ENCODE measurements around the gene PPIG.
"Not testable (repeated sequence)": the region's sequence is repeated elsewhere in the genome, so short reads cannot be mapped to it uniquely, and the experiment has no call there.

PPIG gene

DNA sequence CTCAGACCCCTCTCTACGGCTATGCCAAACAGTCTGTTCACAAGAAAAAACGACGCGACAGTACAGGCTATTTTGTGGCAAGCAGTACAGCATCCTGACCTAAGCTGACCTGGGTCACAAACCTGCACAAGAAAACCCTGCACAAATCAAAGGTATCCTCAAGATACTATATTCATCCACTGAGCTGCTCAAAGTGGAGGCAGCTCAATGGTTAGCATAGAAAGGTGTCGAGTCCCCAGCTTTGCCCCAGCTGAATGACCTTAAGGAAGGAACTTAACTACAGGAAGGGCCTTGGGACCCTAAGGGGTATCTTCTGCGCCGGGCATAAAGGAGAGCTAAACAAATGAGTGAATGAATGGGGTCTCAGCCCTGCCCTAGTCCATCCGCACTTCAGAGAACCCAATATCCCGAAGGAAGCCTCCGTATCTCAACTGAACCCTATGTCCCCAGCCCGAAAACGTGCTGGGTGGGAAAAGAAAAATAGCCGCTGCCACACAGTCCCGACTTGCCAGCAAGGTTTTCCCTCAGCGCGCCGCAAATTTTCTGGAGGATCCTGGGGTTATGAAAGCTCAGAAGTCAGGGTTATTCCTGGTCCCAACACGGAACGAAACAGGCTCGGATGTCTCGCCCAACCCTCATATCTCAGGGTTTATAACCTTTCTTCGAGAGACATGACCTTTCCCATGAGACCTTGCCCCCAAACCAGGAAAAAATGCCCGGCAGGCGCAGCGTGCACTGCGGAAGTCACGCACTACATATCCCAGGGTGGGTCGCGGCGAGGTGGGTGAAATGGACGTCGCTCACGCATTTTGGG lies 10.8 kb upstream of the PPIG start, which contains the start of gene FASTKD1:
FASTKD1 (minus strand) TSS at position 706 of the 814 bp plus-strand sequence. CDS start 1,836 bp downstream, outside the sequence.
- H3K9me3 Mint-ChIP-seq: no peaks in the 10 kb centered on the region
- peaks cover 2% of the 10 kb centered on the region for H3K27me3 Mint-ChIP-seq (ENCODE audit: low read depth)
- peaks cover 17% of the 10 kb centered on the region for H3K4me1 Mint-ChIP-seq (ENCODE audit: low read depth)
- peak within 1 kb of the TSS; percentile 84 for H3K27ac Mint-ChIP-seq
- peaks cover 16% of the 10 kb centered on the region for H3K36me3 Mint-ChIP-seq (ENCODE audit: low read depth)
- DNase-seq (ENCODE audit: low spot score): peak; percentile 84
- peak within 1 kb of the TSS; percentile 93 for H3K4me3 Mint-ChIP-seq

DNA sequence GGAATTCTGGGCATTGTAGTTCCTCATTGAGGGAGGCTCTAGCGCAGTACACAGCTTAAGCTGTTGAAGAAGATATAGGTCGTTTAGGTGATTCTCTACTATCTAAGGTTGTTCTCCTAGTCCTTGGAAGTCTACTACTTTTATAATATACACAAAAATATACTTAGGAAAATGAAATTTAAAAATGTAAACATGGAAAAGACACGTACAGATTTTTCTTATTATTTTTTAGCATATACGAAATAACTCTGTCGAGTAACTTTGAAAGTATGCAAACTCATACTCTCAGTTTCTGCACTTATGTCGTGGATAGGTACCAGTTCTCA lies 10.2 kb upstream of the PPIG start:
- peaks cover 15% of the 10 kb centered on the region for H3K36me3 Mint-ChIP-seq (ENCODE audit: low read depth)
- H3K4me1 Mint-ChIP-seq (ENCODE audit: low read depth): peaks cover 17% of the 10 kb centered on the region
- H3K4me3 Mint-ChIP-seq: peak overlapping the region; percentile 93
- no peaks in the 10 kb centered on the region for H3K9me3 Mint-ChIP-seq
- H3K27ac Mint-ChIP-seq: peak overlapping the region; percentile 84
- peaks cover 5% of the 10 kb centered on the region for H3K27me3 Mint-ChIP-seq (ENCODE audit: low read depth)
- no peak for DNase-seq (ENCODE audit: low spot score)

DNA sequence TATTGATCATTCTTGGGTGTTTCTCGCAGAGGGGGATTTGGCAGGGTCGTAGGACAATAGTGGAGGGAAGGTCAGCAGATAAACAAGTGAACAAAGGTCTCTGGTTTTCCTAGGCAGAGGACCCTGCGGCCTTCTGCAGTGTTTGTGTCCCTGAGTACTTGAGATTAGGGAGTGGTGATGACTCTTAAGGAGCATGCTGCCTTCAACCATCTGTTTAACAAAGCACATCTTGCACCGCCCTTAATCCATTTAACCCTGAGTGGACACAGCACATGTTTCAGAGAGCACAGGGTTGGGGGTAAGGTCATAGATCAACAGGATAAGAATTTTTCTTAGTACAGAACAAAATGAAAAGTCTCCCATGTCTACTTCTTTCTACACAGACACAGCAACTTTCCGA lies 9.6 kb upstream of the PPIG start:
- not testable (repeated sequence) for DNase-seq (ENCODE audit: low spot score); H3K27me3 Mint-ChIP-seq (ENCODE audit: low read depth); H3K27ac Mint-ChIP-seq; H3K9me3 Mint-ChIP-seq
- H3K4me1 Mint-ChIP-seq (ENCODE audit: low read depth): peaks cover 14% of the 10 kb centered on the region
- H3K4me3 Mint-ChIP-seq: peak overlapping the region; percentile 64
- peaks cover 11% of the 10 kb centered on the region for H3K36me3 Mint-ChIP-seq (ENCODE audit: low read depth)

DNA sequence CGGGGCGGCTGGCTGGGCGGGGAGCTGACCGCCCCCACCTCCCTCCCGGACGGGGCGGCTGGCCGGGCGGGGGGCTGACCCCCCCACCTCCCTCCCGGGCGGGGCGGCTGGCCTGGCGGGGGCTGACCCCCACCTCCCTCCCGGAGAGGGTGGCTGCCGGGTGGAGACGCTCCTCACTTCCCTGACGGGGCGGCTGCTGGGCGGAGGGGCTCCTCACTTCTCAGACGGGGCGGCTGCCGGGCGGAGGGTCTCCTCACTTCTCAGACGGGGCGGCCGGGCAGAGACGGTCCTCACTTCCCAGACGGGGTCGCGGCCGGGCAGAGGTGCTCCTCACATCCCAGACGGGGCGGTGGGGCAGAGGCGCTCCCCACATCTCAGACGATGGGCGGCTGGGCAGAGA lies 8.9 kb upstream of the PPIG start:
- H3K36me3 Mint-ChIP-seq (ENCODE audit: low read depth); H3K4me3 Mint-ChIP-seq; H3K9me3 Mint-ChIP-seq; H3K27me3 Mint-ChIP-seq (ENCODE audit: low read depth); DNase-seq (ENCODE audit: low spot score); H3K27ac Mint-ChIP-seq: not testable (repeated sequence)
- peaks cover 12% of the 10 kb centered on the region for H3K4me1 Mint-ChIP-seq (ENCODE audit: low read depth)

DNA sequence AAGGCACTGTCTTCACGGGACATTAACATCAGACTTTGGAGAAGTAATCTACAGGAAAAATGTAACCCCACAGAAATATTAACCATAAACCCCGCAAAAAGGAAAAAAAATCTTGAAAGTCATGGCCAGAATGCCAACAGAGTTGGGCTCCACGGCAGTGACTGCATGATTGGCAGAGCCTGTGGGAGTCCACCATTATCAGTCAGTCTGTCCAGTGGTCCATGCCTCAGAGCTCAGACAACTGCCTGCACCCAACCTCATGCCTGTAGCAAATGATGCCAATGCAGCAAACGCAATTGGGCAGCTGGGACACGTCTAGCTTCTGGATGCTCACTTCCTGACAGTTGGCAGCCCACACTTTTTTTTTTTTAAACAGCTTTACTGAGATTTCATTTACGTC lies 5.1 kb upstream of the PPIG start:
- DNase-seq (ENCODE audit: low spot score): no peak
- no peaks in the 10 kb centered on the region for H3K4me1 Mint-ChIP-seq (ENCODE audit: low read depth)
- H3K27ac Mint-ChIP-seq: no peak overlapping the region
- H3K27me3 Mint-ChIP-seq (ENCODE audit: low read depth): peaks cover 9% of the 10 kb centered on the region
- H3K4me3 Mint-ChIP-seq: no peak overlapping the region
- H3K9me3 Mint-ChIP-seq: peaks cover 16% of the 10 kb centered on the region
- peaks cover 5% of the 10 kb centered on the region for H3K36me3 Mint-ChIP-seq (ENCODE audit: low read depth)

DNA sequence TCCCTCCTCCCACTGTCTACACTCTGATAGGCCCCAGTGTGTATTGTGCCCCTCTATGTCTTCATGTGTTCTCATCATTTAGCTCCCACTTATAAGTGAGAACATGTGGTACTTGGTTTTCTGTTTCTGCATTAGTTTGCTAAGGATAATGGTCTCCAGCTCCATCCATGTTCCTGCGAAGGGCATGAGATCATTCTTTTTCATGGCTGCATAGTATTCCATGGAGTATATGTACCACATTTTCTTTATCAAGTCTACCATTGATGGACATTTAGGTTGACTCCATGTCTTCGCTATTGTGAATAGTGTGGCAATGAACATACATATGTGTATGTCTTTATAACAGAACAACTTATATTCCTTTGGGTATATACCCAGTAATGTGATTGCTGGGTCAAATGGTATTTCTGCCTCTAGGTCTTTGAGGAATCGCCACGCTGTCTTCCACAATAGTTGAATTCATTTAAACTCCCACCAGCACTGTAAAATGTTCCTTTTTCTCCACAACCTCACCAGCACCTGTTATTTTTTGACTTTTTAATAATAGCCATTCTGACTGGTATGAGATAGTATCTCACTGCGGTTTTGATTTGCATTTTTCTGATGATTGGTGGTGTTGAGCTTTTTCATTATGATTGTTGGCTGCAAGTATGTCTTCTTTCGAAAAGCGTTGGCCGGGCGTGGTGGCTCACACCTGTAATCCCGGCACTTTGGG lies 1.4 kb upstream of the PPIG start:
- not testable (repeated sequence) for H3K4me3 Mint-ChIP-seq; H3K27me3 Mint-ChIP-seq (ENCODE audit: low read depth); DNase-seq (ENCODE audit: low spot score)
- Mint-ChIP-seq H3K4me1 (ENCODE audit: low read depth) (peaks cover 10% of the 10 kb centered on the region), H3K9me3 (peaks cover 18% of the 10 kb centered on the region), H3K27ac (peak overlapping the region; percentile 57), H3K36me3 (ENCODE audit: low read depth) (peaks cover 18% of the 10 kb centered on the region)

DNA sequence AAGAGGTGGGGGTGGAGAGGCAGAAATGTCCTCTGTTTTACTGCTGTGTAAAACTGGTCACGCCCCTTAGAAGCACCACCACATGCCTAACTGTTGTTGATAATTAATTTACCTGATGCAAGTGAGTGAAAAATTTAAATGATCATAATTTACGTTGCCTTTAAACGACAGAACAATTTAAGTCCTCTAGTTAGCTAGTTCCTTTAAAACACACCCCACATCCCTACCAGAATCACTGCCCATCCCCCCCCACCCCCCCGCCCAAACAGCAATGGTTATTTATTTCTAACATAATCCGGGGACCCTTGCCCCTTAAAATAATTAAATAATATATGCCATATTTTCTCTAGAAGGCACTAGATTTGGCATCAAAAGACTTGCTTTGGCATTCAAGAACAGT lies 633 bp upstream of the PPIG start:
- Mint-ChIP-seq H3K27me3 (ENCODE audit: low read depth) (peaks cover 7% of the 10 kb centered on the region), H3K4me3 (peak overlapping the region; percentile 98), H3K4me1 (ENCODE audit: low read depth) (peaks cover 12% of the 10 kb centered on the region), H3K36me3 (ENCODE audit: low read depth) (peaks cover 20% of the 10 kb centered on the region), H3K27ac (peak overlapping the region; percentile 100), H3K9me3 (peaks cover 18% of the 10 kb centered on the region)
- no peak for DNase-seq (ENCODE audit: low spot score)

DNA sequence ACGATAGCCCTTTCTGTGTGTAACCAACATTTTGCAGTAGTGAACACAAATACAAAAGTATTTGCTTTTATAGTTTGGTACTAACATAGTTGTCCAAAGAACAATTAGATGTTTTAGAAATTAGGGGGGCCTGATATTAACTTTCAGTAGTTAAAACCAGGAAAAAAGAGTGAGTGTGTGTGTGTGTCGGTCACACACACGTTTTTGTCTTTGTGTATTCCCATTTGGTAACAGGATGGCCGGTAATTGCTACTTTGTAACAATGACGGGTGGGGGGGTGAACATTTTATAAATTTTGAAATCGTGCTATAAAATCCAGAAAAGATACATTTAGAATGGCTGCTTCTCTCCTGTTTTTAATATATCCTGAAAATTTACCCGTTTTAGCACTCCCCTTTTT lies 1.5 kb downstream of the PPIG start:
- Mint-ChIP-seq H3K4me3 (peak overlapping the region; percentile 98), H3K4me1 (ENCODE audit: low read depth) (peaks cover 15% of the 10 kb centered on the region), H3K36me3 (ENCODE audit: low read depth) (peaks cover 22% of the 10 kb centered on the region), H3K27ac (peak overlapping the region; percentile 100), H3K27me3 (ENCODE audit: low read depth) (no peaks in the 10 kb centered on the region), H3K9me3 (peaks cover 18% of the 10 kb centered on the region)
- DNase-seq (ENCODE audit: low spot score): no peak

DNA sequence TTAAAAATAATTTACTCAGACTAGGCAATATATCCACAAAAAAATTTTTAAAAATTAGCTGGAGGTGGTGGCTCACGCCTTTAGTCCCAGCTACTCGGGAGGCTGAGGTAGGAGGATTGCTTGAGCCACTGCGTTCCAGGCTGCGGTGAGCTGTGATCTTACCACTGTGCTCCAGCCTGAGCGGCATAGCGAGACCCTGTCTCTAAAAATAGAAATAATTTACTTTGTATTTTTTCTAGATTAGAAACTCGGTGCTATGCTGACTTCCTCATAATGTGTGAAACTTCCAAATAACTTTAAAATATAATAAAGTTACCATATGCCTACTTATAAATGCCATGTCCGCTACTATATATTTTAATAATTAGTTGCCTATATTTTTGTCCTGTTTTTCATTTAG lies 6.7 kb downstream of the PPIG start:
- no peak overlapping the region for H3K4me3 Mint-ChIP-seq
- no peaks in the 10 kb centered on the region for H3K27me3 Mint-ChIP-seq (ENCODE audit: low read depth)
- H3K36me3 Mint-ChIP-seq (ENCODE audit: low read depth): peaks cover 15% of the 10 kb centered on the region
- no peak overlapping the region for H3K27ac Mint-ChIP-seq
- DNase-seq (ENCODE audit: low spot score): no peak
- peaks cover 12% of the 10 kb centered on the region for H3K4me1 Mint-ChIP-seq (ENCODE audit: low read depth)
- H3K9me3 Mint-ChIP-seq: no peaks in the 10 kb centered on the region

DNA sequence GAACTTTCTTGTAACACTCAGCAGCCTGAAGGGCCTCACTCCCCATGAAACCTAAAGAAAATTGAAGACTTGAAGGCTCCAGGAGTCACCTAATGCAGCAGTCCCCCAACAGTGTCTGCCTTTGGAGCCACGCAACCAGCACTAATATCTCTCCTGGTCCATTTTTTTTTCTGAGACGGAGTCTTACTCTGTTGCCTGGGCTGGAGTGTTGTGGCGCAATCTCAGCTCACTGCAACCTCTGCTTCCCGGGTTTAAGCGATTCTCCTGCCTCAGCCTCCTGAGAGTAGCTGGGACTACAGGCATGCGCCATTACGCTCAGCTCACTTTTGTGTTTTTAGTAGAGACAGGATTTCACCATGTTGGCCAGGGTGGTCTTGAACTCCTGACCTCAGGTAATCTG lies 12.4 kb downstream of the PPIG start:
- not testable (repeated sequence) for H3K4me3 Mint-ChIP-seq; H3K36me3 Mint-ChIP-seq (ENCODE audit: low read depth); H3K9me3 Mint-ChIP-seq; DNase-seq (ENCODE audit: low spot score); H3K27me3 Mint-ChIP-seq (ENCODE audit: low read depth); H3K4me1 Mint-ChIP-seq (ENCODE audit: low read depth); H3K27ac Mint-ChIP-seq

DNA sequence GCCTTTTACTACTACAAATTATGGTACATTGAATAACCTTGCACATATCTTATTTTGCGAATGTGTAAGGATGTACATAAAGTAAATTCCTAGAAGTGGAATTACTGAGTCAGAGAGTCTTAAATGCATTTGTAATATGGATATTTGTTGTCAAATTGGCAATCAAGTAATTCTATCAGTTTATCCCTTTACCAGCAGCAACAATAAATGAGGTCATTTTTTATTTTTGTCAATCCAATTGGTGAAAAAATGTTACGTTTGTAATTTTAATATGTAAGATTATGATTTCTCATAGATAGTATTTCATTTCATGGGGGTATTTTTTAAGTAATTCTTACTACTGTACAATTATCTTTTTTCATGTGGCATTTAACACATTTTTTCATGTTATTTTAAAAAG lies 14.8 kb downstream of the PPIG start:
- Mint-ChIP-seq H3K9me3 (no peaks in the 10 kb centered on the region), H3K36me3 (ENCODE audit: low read depth) (peaks cover 7% of the 10 kb centered on the region), H3K27ac (no peak overlapping the region), H3K4me1 (ENCODE audit: low read depth) (peaks cover 7% of the 10 kb centered on the region), H3K27me3 (ENCODE audit: low read depth) (no peaks in the 10 kb centered on the region), H3K4me3 (no peak overlapping the region)
- DNase-seq (ENCODE audit: low spot score): no peak

DNA sequence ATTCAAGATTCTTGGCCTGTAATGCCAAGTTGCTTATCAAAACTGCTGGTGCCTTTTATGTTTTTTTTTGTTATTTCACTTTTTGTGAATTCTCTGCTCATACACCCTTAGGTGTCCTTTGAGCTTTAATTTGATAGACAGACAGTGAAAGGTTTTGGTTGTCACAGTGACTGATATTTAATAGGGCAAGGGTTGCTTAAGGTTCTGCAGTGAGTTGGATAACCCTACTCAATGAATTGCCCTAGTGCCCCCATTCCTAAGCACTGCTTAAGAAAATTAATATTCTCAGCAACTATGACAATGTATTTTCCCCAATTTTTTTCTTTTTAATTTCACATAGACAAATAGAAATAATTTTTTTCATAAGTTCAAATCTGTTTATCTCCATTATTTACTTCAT lies 15.4 kb downstream of the PPIG start:
- Mint-ChIP-seq H3K36me3 (ENCODE audit: low read depth) (peaks cover 11% of the 10 kb centered on the region), H3K4me1 (ENCODE audit: low read depth) (peaks cover 7% of the 10 kb centered on the region), H3K27me3 (ENCODE audit: low read depth) (no peaks in the 10 kb centered on the region), H3K27ac (no peak overlapping the region), H3K9me3 (no peaks in the 10 kb centered on the region), H3K4me3 (no peak overlapping the region)
- DNase-seq (ENCODE audit: low spot score): no peak

DNA sequence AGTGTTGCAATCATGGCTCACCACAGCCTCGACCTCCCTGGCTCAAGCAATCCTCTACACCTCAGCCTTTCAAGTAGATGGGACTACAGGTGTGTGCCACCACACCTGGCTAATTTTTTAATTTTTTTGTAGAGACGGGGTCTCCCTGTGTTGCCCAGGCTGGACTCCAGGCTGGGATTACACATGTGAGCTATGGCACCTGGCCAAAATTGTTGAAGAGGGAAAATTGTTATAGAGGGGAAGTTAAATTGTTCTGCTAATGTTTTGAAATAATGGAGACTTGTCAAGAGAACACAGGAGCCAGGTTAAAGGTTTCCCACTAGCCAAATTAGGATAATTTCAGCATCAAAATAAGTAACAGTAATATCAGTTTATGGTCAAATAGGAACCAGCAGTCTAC lies 25.1 kb downstream of the PPIG start:
- Mint-ChIP-seq H3K27ac (no peak overlapping the region), H3K9me3 (no peaks in the 10 kb centered on the region), H3K4me3 (no peak overlapping the region), H3K36me3 (ENCODE audit: low read depth) (peaks cover 55% of the 10 kb centered on the region), H3K4me1 (ENCODE audit: low read depth) (no peaks in the 10 kb centered on the region), H3K27me3 (ENCODE audit: low read depth) (no peaks in the 10 kb centered on the region)
- DNase-seq (ENCODE audit: low spot score): no peak

DNA sequence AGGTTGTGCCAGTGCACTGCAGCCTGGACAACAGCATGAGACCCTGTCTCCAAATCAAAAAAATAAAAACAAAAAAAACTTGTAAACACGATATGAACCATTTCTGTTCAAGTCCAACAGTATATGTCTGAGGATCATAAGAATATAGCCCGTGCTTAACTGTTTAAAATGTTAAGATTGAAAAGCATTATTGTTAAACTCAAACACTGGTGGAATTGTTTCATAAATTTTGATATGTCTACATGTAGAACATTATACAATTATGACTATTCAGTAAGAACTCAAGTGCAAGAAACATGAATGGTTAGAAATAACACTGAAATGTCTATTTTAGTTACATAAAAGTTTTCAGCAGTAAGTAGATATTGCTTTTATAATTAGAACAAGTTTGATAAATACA lies 29.7 kb downstream of the PPIG start:
- Mint-ChIP-seq H3K36me3 (ENCODE audit: low read depth) (peaks cover 83% of the 10 kb centered on the region), H3K4me1 (ENCODE audit: low read depth) (peaks cover 8% of the 10 kb centered on the region), H3K27ac (no peak overlapping the region), H3K27me3 (ENCODE audit: low read depth) (no peaks in the 10 kb centered on the region), H3K9me3 (peaks cover 20% of the 10 kb centered on the region), H3K4me3 (no peak overlapping the region)
- no peak for DNase-seq (ENCODE audit: low spot score)

Measured in T-helper 2 cell treated with Interferon-gamma antibody and Interleukin-4, amounts not matched to agents 5 μg/mL and 100 μg/mL, for 36 hours (primary cell).